GM21786 (cell line): ENCODE measurements around the gene DNAH1.

Experiments used
- ATAC-seq: cut with Tn5 transposase; IDR thresholded peaks from one replicate; pipeline ENCODE4 v1.9.1; 2021; ENCODE audit not compliant: unreplicated experiment

Gene DNAH1

DNA sequence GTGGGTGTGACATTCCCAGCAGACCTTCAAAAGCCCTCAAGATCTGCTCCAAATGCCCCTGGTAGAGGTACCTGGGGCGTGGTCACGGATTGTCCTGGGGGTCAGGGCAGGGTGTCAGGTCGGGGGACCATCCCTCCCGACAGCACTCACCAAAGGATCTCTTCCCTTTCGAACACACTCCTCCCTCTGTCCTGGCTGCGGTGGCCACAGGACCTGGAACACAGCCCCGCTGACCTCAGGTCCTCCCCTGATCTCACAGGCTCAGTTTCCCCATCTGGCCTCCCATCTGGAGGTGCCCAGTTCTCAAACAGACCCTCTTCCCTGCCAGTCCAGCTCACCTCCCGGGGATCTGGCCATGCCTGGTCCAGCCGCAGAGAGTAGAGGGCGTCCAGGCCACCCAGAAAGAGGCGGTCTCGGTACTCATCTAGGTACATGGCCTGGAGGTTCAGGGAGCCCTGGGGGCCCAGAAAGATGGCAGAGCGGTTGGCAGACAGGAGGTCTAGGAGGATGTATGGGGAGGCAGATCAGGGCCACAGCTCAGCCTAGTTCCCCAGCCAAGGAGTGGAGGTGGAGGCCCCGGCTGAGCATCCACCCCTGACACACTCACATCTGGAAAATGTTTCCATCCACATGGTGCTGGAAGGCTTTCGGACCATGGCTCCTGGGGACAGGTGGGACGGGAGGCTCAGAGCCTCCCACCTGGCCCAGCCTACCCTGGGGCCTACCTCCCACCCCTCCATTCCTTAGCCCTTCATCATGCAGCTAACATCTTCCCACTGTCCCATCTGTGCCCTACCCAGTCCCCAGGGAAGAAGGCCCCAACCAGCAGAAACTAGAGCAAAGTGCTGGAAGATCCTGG, 126.5 kb downstream of the DNAH1 start:
- ATAC-seq: no peak

DNA sequence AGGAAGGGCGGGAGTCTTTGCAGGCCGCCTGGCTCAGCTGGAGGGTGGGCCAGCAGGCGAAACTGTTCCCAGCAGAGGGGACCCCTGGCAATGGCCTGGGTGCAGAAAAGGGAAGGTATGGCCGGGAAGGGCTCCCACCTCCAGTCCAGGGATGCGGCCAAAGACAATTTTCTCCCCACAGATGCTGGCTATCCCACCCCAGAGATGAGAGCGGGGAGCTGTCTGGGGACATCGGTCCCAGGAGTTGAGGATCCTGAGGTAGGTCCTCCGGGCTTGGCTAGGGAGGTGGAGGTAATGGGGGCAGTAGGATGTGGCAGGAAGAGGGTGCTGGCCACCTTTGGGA, 127.1 kb downstream of the DNAH1 start:
- ATAC-seq: no peak

DNA sequence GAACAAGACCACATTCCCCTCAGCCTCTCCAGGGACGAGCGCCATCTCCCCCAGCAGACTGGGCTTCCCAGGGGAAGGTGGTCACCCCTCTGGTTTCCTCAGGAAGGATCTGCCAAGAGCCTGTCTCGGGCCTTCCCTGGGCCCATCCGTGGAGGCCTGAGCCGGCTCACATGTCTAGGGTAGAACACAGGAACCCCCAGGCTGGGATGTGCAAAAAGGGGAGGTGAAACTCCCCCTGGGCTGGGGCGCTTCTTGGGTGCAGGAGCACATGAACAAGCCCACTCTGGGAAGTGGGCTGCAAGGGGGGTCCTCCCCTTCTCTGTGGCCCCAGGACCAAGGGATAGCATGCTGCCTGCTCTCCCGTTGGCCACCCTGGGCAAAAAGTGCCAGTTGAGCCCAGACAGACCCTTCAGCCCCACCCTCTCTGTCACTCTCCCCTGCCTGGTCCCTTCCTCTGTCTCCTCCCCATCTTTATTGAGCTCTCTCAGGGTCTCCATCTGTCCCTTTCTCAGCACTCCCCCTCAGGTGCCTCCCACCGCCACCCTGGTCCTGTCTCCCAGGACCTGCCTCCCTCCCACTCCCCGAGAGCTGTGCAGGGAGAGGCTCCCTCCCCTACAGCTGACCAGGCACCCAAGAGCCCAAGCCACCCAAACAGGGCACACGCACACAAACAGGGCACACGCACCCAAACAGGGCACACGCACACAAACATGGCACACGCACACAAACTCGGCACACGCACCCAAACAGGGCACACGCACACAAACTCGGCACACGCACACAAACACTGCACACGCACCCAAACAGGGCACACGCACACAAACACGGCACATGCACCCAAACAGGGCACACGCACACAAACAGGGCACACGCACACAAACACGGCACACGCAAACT, 127.9 kb downstream of the DNAH1 start:
- no peak for ATAC-seq

DNA sequence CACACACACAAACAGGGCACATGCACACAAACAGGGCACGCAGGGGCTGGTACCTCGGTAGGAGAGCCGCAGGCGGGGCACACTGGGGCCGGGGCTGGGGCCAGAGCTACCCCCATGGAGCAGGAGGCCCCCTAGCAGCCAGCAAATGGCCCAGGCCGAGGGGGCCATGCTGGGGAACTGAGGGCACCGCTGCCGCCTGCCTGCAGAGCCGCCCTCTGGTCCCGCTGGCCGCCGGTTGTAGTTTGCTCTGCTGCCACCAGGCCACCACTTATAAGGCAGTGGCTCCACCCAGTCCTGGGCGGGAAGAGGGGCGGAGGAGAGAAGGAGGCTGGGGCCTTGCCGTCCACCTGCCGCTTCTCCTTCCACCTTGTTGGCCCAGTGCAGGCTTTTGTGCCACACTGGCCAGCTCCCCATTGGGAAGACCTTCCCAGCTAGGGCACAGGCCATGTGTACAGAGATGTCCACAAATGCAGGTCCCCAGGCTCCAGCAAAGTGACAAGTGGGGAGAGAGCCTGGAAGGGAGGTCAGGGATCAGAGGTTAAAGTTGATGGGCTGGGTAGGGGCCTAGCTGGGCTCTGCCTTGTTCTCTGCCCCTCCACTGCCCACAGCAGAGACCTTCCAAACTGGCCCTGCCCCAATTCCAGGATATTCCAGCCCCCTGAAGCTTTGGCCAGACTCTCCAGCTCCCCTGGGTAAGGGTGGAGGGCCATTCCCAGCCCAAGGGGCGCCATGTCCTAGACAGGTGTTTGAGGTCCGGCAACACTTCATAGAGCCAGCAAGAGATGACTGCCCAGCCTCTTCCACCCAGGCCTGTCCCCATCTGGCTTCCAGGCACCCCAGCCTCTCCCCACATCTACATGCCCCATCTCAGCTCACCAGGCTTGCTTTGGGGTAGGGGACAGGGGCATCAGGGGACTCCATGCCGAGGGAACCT, 129.0 kb downstream of the DNAH1 start, which contains the start of gene SEMA3G:
Gene SEMA3G (minus strand): TSS at position 244 of the 934 bp plus-strand sequence. CDS start 76 bp downstream, at position 168.
- peak; percentile 87 for ATAC-seq

DNA sequence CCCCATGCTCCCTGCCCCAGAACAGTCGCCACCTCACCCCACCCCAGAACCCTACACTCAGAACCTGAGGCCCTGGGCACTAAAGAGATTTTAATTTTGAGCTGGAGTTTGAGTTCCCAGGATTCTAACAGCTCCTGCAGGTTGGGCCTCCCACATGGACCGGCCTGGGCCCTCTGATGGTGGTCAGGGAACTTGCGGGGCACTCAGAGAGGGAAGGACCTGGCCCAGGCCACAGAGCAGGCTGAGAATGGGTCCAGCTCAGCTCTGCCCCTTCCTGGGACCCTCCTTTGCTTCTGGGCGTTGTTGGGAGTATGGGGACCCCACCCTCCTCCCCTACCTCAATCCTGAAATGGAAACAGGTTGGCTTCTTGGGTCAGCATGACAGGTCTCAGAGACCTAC, 129.9 kb downstream of the DNAH1 start:
- ATAC-seq: no peak

DNA sequence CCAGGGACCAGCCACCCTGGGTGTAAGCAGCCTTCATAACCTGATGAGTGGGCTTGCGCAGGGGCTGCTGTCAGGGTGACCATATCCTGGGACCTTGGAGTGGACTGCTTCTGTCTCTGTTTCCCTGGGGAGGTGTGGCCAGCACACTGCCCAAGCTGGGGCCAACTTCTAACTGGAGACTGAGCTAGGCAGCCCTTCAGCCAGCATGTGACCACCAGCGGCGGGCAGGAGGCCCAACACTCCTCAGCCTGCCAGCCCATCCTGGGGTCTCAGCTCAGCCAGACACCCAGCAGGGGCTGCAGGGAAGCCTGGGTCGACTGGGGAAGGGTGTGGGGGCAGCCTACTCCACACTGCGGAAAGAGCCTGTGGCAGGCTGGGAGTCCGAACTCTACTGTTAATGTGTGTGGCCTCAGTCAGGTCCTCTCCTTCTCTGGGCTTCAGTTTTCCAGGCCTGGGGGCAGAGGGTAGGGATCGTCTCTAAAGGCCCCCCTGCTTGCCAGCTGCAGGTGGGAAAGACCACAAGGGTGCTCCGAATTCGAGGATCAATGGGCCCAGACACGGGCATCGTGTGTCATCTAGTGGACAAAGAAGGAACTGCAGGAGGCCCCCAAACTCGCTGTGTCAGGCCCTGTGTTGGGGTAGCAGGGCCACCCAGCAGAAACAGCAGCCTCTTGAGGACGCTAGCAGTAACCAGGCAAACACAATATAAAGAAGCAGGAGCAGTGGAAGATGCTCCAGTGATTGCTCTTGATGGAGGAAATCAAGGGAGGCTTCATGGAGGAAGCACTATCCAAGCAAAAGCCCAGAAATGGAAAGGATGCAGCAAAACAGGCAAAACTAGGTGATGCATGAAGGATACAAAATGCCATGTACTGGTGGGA, 130.8 kb downstream of the DNAH1 start:
- ATAC-seq: no peak

GRCh38 chr3:52447512-52448355, 131.6 kb downstream of the DNAH1 start:
- no peak for ATAC-seq
